WTC11 (cell line): ENCODE measurements around the gene GARIN3. TPM values are rescaled to one million over a fixed set of nuclear protein-coding genes. Genes with fewer than 3 reads are reported as not detected.

Source experiments
- ATAC-seq: fragments of 200-7000 bp; cut with Tn5 transposase; 2 replicates; pipeline ENCODE4 v1.10.0; 2021; ENCODE audit warnings: mild to moderate bottlenecking, moderate library complexity
- CTCF ChIA-PET: fragments of 300-600 bp; sonication (Branson Sonifier 250); formaldehyde crosslinking; loops from one replicate; lab custom pipeline; 2021; ENCODE audit warnings: antibody characterized with exemption; lab: Charles Lee
- POLR2A ChIA-PET: fragments of 350-600 bp; sonication (Branson Sonifier 250); formaldehyde crosslinking; loops from one replicate; lab custom pipeline; 2021; ENCODE audit warnings: antibody characterized with exemption; lab: Charles Lee
- DNase-seq: peaks from one replicate; pipeline ENCODE4 v3.0.0; 2021; ENCODE audit warnings: low spot score
- H3K27ac Mint-ChIP-seq: 2 replicates; pipeline ENCODE4 v1.8.0; 2021; ENCODE audit warnings: mixed read lengths
- H3K27me3 Mint-ChIP-seq: 2 replicates; pipeline ENCODE4 v1.8.0; 2021; ENCODE audit warnings: low read depth, mild to moderate bottlenecking, moderate library complexity, mixed read lengths
- H3K36me3 Mint-ChIP-seq: 2 replicates; pipeline ENCODE4 v1.8.0; 2021; ENCODE audit warnings: mixed read lengths
- H3K4me1 Mint-ChIP-seq: 2 replicates; pipeline ENCODE4 v1.8.0; 2022; ENCODE audit warnings: mixed read lengths
- H3K4me3 Mint-ChIP-seq: 2 replicates; pipeline ENCODE4 v1.8.0; 2021; ENCODE audit warnings: mild to moderate bottlenecking, moderate library complexity, mixed read lengths
- H3K9me3 Mint-ChIP-seq: 2 replicates; pipeline ENCODE4 v1.8.0; 2021; ENCODE audit warnings: mixed read lengths
- ATF3 ChIP-seq: sonication (generic); formaldehyde crosslinking; conservative IDR thresholded peaks from 2 replicates; pipeline ENCODE4 v1.8.1; 2022; ENCODE audit warnings: mild to moderate bottlenecking, missing genetic modification reagents
- CREB1 ChIP-seq: sonication (generic); formaldehyde crosslinking; IDR thresholded peaks from 2 replicates; pipeline ENCODE4 v1.8.0; 2023; ENCODE audit warnings: mild to moderate bottlenecking, missing genetic modification reagents
- ESRRA ChIP-seq: sonication (generic); formaldehyde crosslinking; IDR thresholded peaks from 2 replicates; pipeline ENCODE4 v1.8.1; 2022; ENCODE audit warnings: mild to moderate bottlenecking, missing genetic modification reagents, borderline replicate concordance
- ETV6 ChIP-seq: sonication (generic); formaldehyde crosslinking; IDR thresholded peaks from 2 replicates; pipeline ENCODE4 v1.8.1; 2022; ENCODE audit warnings: mild to moderate bottlenecking, missing genetic modification reagents
- FOXK1 ChIP-seq: sonication (generic); formaldehyde crosslinking; IDR thresholded peaks from 2 replicates; pipeline ENCODE4 v1.8.0; 2022; ENCODE audit warnings: mild to moderate bottlenecking, moderate library complexity, missing genetic modification reagents
- GABPB1 ChIP-seq: sonication (generic); formaldehyde crosslinking; IDR thresholded peaks from 2 replicates; pipeline ENCODE4 v1.8.1; 2023; ENCODE audit warnings: mild to moderate bottlenecking, missing genetic modification reagents
- GRHL2 ChIP-seq: fragments of 250-450 bp; sonication (Bioruptor Pico); IDR thresholded peaks from 2 replicates; pipeline ENCODE4 v1.8.0; 2022; ENCODE audit warnings: mild to moderate bottlenecking, moderate library complexity; ENCODE audit not compliant: insufficient replicate concordance, severe bottlenecking
- HMGA2 ChIP-seq: fragments of 250-450 bp; sonication (Bioruptor Pico); IDR thresholded peaks from 2 replicates; pipeline ENCODE4 v1.4.0; 2021; ENCODE audit warnings: mild to moderate bottlenecking, moderate library complexity
- JUN ChIP-seq: sonication (generic); formaldehyde crosslinking; IDR thresholded peaks from 2 replicates; pipeline ENCODE4 v1.8.0; 2023; ENCODE audit warnings: mild to moderate bottlenecking, missing genetic modification reagents
- KAT7 ChIP-seq: sonication (generic); formaldehyde crosslinking; IDR thresholded peaks from 2 replicates; pipeline ENCODE4 v1.8.1; 2023; ENCODE audit warnings: missing genetic modification reagents, mild to moderate bottlenecking, borderline replicate concordance
- MLX ChIP-seq: sonication (generic); formaldehyde crosslinking; IDR thresholded peaks from 2 replicates; pipeline ENCODE4 v1.8.1; 2023; ENCODE audit warnings: mild to moderate bottlenecking, missing genetic modification reagents, moderate library complexity
- NR1H2 ChIP-seq: sonication (generic); formaldehyde crosslinking; IDR thresholded peaks from 2 replicates; pipeline ENCODE4 v1.9.0; 2021; ENCODE audit warnings: mild to moderate bottlenecking, moderate library complexity, missing genetic modification reagents
- NR2C2 ChIP-seq: sonication (generic); formaldehyde crosslinking; IDR thresholded peaks from 2 replicates; pipeline ENCODE4 v1.8.0; 2022; ENCODE audit warnings: mild to moderate bottlenecking, missing genetic modification reagents
- RORB ChIP-seq: fragments of 250-450 bp; sonication (Bioruptor Pico); IDR thresholded peaks from 2 replicates; pipeline ENCODE4 v1.9.0; 2021; ENCODE audit warnings: mild to moderate bottlenecking
- SMAD4 ChIP-seq: sonication (generic); formaldehyde crosslinking; IDR thresholded peaks from 2 replicates; pipeline ENCODE4 v1.8.0; 2022; ENCODE audit warnings: mild to moderate bottlenecking, missing genetic modification reagents
- SOX15 ChIP-seq: fragments of 250-450 bp; sonication (Bioruptor Pico); IDR thresholded peaks from 2 replicates; pipeline ENCODE4 v1.9.0; 2021; ENCODE audit warnings: mild to moderate bottlenecking
- ZBTB43 ChIP-seq: sonication (generic); formaldehyde crosslinking; IDR thresholded peaks from 2 replicates; pipeline ENCODE4 v1.8.1; 2023; ENCODE audit warnings: mild to moderate bottlenecking, missing genetic modification reagents
- ZNF232 ChIP-seq: sonication (generic); formaldehyde crosslinking; IDR thresholded peaks from 2 replicates; pipeline ENCODE4 v1.8.0; 2022; ENCODE audit warnings: mild to moderate bottlenecking, missing genetic modification reagents
- ZNF317 ChIP-seq: sonication (generic); formaldehyde crosslinking; IDR thresholded peaks from 2 replicates; pipeline ENCODE4 v1.8.1; 2023; ENCODE audit warnings: low read depth, mild to moderate bottlenecking, moderate library complexity, missing genetic modification reagents, borderline replicate concordance
- ZNF416 ChIP-seq: fragments of 250-450 bp; sonication (Bioruptor Pico); IDR thresholded peaks from 2 replicates; pipeline ENCODE4 v1.9.0; 2021; ENCODE audit warnings: mild to moderate bottlenecking, inconsistent platforms
- ZNF423 ChIP-seq: fragments of 250-450 bp; sonication (Bioruptor Pico); IDR thresholded peaks from 2 replicates; pipeline ENCODE4 v2.1.2; 2022; ENCODE audit warnings: mild to moderate bottlenecking, moderate library complexity
- total RNA-seq: library from RNA; stranded (reverse); gene quantifications from 3 replicates; pipeline ENCODE4 v1.2.3, GENCODE V29; 2021
- TF ChIP-seq, protein P1 (sequence below): fragments of 250-450 bp; sonication (Bioruptor Pico); IDR thresholded peaks from 2 replicates; pipeline ENCODE4 v1.9.0; 2021; ENCODE audit warnings: moderate library complexity, mild to moderate bottlenecking, inconsistent platforms, borderline replicate concordance
- TF ChIP-seq, protein P2 (sequence below): sonication (generic); formaldehyde crosslinking; IDR thresholded peaks from 2 replicates; pipeline ENCODE4 v1.8.1; 2023; ENCODE audit warnings: mild to moderate bottlenecking, moderate library complexity, missing genetic modification reagents
- TF ChIP-seq, protein P3 (sequence below): fragments of 250-450 bp; sonication (Bioruptor Pico); conservative IDR thresholded peaks from 2 replicates; pipeline ENCODE4 v1.9.0; 2021; ENCODE audit warnings: mild to moderate bottlenecking
- TF ChIP-seq, protein P4 (sequence below): sonication (generic); formaldehyde crosslinking; IDR thresholded peaks from 2 replicates; pipeline ENCODE4 v1.8.1; 2023; ENCODE audit warnings: mild to moderate bottlenecking, missing genetic modification reagents, moderate library complexity

Gene GARIN3
- total RNA-seq, 1 experiment from 2014 or later, result not detected

GRCh38 chr5:157132281-157132612 is 33.8 kb downstream of the GARIN3 start (continued):
- no peak for TF ChIP-seq NR1H2
- TF ChIP-seq CREB1 (CRISPR knock-in tag), result no peak
- TF ChIP-seq MLX (CRISPR knock-in tag), result no peak
- no peak for TF ChIP-seq JUN (CRISPR knock-in tag)
- TF ChIP-seq GRHL2 (CRISPR knock-in tag), result no peak
- no peak for TF ChIP-seq ATF3 (CRISPR knock-in tag)
- no peak for TF ChIP-seq ZNF423 (CRISPR knock-in tag)
- TF ChIP-seq RORB (CRISPR knock-in tag), result no peak
- TF ChIP-seq ZNF416, result no peak
- TF ChIP-seq, protein P1, sequence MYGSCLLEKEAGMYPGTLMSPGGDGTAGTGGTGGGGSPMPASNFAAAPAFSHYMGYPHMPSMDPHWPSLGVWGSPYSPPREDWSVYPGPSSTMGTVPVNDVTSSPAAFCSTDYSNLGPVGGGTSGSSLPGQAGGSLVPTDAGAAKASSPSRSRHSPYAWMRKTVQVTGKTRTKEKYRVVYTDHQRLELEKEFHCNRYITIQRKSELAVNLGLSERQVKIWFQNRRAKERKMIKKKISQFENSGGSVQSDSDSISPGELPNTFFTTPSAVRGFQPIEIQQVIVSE, result no peak
- TF ChIP-seq, protein P2, sequence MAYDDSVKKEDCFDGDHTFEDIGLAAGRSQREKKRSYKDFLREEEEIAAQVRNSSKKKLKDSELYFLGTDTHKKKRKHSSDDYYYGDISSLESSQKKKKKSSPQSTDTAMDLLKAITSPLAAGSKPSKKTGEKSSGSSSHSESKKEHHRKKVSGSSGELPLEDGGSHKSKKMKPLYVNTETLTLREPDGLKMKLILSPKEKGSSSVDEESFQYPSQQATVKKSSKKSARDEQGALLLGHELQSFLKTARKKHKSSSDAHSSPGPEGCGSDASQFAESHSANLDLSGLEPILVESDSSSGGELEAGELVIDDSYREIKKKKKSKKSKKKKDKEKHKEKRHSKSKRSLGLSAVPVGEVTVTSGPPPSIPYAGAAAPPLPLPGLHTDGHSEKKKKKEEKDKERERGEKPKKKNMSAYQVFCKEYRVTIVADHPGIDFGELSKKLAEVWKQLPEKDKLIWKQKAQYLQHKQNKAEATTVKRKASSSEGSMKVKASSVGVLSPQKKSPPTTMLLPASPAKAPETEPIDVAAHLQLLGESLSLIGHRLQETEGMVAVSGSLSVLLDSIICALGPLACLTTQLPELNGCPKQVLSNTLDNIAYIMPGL (CRISPR knock-in tag), result no peak
- TF ChIP-seq ESRRA (CRISPR knock-in tag), result no peak

- Mint-ChIP-seq H3K27me3 (no peaks in the 10 kb centered on the region), H3K9me3 (peaks cover 3% of the 10 kb centered on the region), H3K36me3 (no peaks in the 10 kb centered on the region), H3K4me1 (peaks cover 14% of the 10 kb centered on the region), H3K4me3 (no peak overlapping the region)
- CTCF ChIA-PET, result interaction anchor here (1.0 to 1.7 kb wide), 3 partner anchors 189 to 311 kb away, joined by 3 to 7 read pairs (median 3); no protein-coding TSS in a partner anchor
- ATAC-seq (no peak), DNase-seq (no peak)
- no peak for TF ChIP-seq GABPB1 (CRISPR knock-in tag)
- TF ChIP-seq SOX15 (CRISPR knock-in tag), result no peak
- no peak for TF ChIP-seq KAT7 (CRISPR knock-in tag)
- TF ChIP-seq, protein P3, sequence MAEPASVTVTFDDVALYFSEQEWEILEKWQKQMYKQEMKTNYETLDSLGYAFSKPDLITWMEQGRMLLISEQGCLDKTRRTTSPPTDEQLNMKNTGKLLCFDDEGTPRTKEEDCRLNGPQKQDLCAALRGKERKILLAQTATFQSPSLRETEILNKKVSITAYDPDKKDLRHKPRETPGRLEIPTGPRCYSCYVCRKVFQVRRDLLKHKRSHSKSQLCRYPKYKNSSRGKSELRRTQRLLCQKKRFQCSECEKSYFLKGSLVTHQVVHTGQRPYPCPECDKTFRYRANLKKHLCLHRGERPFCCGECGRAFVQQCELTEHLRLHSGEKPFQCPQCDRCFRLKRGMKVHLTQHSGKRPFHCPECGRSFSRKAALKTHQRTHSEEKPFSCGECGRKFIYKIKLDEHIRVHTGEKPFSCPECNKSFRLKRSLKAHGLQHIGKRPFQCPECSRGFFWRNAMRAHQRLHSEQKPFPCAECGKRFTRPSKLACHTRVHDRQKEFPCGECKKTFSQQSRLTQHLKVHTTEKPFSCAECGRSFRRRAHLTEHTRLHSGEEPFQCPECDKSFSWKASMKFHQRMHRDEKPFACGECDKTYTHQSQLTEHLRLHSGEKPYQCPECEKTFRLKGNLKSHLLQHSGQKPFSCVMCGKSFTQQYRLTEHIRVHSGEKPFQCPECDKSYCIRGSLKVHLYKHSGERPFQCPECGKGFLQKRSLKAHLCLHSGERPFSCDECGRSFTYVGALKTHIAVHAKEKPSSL (CRISPR knock-in tag), result no peak
- no peak for TF ChIP-seq ZNF317 (CRISPR knock-in tag)
- TF ChIP-seq, protein P4, sequence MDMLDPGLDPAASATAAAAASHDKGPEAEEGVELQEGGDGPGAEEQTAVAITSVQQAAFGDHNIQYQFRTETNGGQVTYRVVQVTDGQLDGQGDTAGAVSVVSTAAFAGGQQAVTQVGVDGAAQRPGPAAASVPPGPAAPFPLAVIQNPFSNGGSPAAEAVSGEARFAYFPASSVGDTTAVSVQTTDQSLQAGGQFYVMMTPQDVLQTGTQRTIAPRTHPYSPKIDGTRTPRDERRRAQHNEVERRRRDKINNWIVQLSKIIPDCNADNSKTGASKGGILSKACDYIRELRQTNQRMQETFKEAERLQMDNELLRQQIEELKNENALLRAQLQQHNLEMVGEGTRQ (CRISPR knock-in tag), result no peak
- TF ChIP-seq ETV6 (CRISPR knock-in tag), result no peak
- no peak for TF ChIP-seq ZNF232 (CRISPR knock-in tag)
- no peak for TF ChIP-seq SMAD4 (CRISPR knock-in tag)
- no peak for TF ChIP-seq HMGA2 (CRISPR knock-in tag)
- no peak for TF ChIP-seq ZBTB43
- TF ChIP-seq FOXK1 (CRISPR knock-in tag), result no peak
- TF ChIP-seq NR2C2 (CRISPR knock-in tag), result no peak
- TF ChIP-seq, all 79 proteins: peak for 0
- POLR2A ChIA-PET, result no interaction called here
- H3K27ac Mint-ChIP-seq, result no peak overlapping the region
Observed at GRCh38 chr5:157130925-157131324, 35.1 kb downstream of the GARIN3 start.
